WTC11 (cell line): ENCODE measurements around the gene NTMT2. TPM values are rescaled to one million over a fixed set of nuclear protein-coding genes. Genes with fewer than 3 reads are reported as not detected.

Source experiments
- ATAC-seq: fragments of 200-7000 bp; cut with Tn5 transposase; 2 replicates; pipeline ENCODE4 v1.10.0; 2021; ENCODE audit warnings: mild to moderate bottlenecking, moderate library complexity
- CTCF ChIA-PET: fragments of 300-600 bp; sonication (Branson Sonifier 250); formaldehyde crosslinking; loops from one replicate; lab custom pipeline; 2021; ENCODE audit warnings: antibody characterized with exemption; lab: Charles Lee
- POLR2A ChIA-PET: fragments of 350-600 bp; sonication (Branson Sonifier 250); formaldehyde crosslinking; loops from one replicate; lab custom pipeline; 2021; ENCODE audit warnings: antibody characterized with exemption; lab: Charles Lee
- DNase-seq: peaks from one replicate; pipeline ENCODE4 v3.0.0; 2021; ENCODE audit warnings: low spot score
- H3K27ac Mint-ChIP-seq: 2 replicates; pipeline ENCODE4 v1.8.0; 2021; ENCODE audit warnings: mixed read lengths
- H3K27me3 Mint-ChIP-seq: 2 replicates; pipeline ENCODE4 v1.8.0; 2021; ENCODE audit warnings: low read depth, mild to moderate bottlenecking, moderate library complexity, mixed read lengths
- H3K36me3 Mint-ChIP-seq: 2 replicates; pipeline ENCODE4 v1.8.0; 2021; ENCODE audit warnings: mixed read lengths
- H3K4me1 Mint-ChIP-seq: 2 replicates; pipeline ENCODE4 v1.8.0; 2022; ENCODE audit warnings: mixed read lengths
- H3K4me3 Mint-ChIP-seq: 2 replicates; pipeline ENCODE4 v1.8.0; 2021; ENCODE audit warnings: mild to moderate bottlenecking, moderate library complexity, mixed read lengths
- H3K9me3 Mint-ChIP-seq: 2 replicates; pipeline ENCODE4 v1.8.0; 2021; ENCODE audit warnings: mixed read lengths
- ATF2 ChIP-seq: sonication (generic); formaldehyde crosslinking; IDR thresholded peaks from 2 replicates; pipeline ENCODE4 v1.8.1; 2022; ENCODE audit warnings: low read depth, missing genetic modification reagents, borderline replicate concordance
- ATF6 ChIP-seq: sonication (generic); formaldehyde crosslinking; IDR thresholded peaks from 2 replicates; pipeline ENCODE4 v1.8.1; 2023; ENCODE audit warnings: mild to moderate bottlenecking, missing genetic modification reagents
- CDX4 ChIP-seq: fragments of 250-450 bp; sonication (Bioruptor Pico); IDR thresholded peaks from 2 replicates; pipeline ENCODE4 v1.9.0; 2021; ENCODE audit warnings: moderate library complexity, mild to moderate bottlenecking, inconsistent platforms, borderline replicate concordance
- CREB1 ChIP-seq: sonication (generic); formaldehyde crosslinking; IDR thresholded peaks from 2 replicates; pipeline ENCODE4 v1.8.0; 2023; ENCODE audit warnings: mild to moderate bottlenecking, missing genetic modification reagents
- E2F4 ChIP-seq: sonication (generic); formaldehyde crosslinking; IDR thresholded peaks from 2 replicates; pipeline ENCODE4 v1.8.1; 2022; ENCODE audit warnings: low read depth, mild to moderate bottlenecking, moderate library complexity, missing genetic modification reagents, borderline replicate concordance
- ELF4 ChIP-seq: sonication (generic); formaldehyde crosslinking; IDR thresholded peaks from 2 replicates; pipeline ENCODE4 v1.8.1; 2022; ENCODE audit warnings: low read depth, mild to moderate bottlenecking, moderate library complexity, missing genetic modification reagents
- FOXK1 ChIP-seq: sonication (generic); formaldehyde crosslinking; IDR thresholded peaks from 2 replicates; pipeline ENCODE4 v1.8.0; 2022; ENCODE audit warnings: mild to moderate bottlenecking, moderate library complexity, missing genetic modification reagents
- JAZF1 ChIP-seq: fragments of 250-450 bp; sonication (Bioruptor Pico); IDR thresholded peaks from 2 replicates; pipeline ENCODE4 v1.9.0; 2021; ENCODE audit warnings: moderate library complexity, mild to moderate bottlenecking, inconsistent platforms
- JUN ChIP-seq: sonication (generic); formaldehyde crosslinking; IDR thresholded peaks from 2 replicates; pipeline ENCODE4 v1.8.0; 2023; ENCODE audit warnings: mild to moderate bottlenecking, missing genetic modification reagents
- MAX ChIP-seq: sonication (generic); formaldehyde crosslinking; IDR thresholded peaks from 2 replicates; pipeline ENCODE4 v1.8.0; 2022; ENCODE audit warnings: mild to moderate bottlenecking, missing genetic modification reagents
- NR1H2 ChIP-seq: sonication (generic); formaldehyde crosslinking; IDR thresholded peaks from 2 replicates; pipeline ENCODE4 v1.9.0; 2021; ENCODE audit warnings: mild to moderate bottlenecking, moderate library complexity, missing genetic modification reagents
- RORB ChIP-seq: fragments of 250-450 bp; sonication (Bioruptor Pico); IDR thresholded peaks from 2 replicates; pipeline ENCODE4 v1.9.0; 2021; ENCODE audit warnings: mild to moderate bottlenecking
- SMAD3 ChIP-seq: sonication (generic); formaldehyde crosslinking; IDR thresholded peaks from 2 replicates; pipeline ENCODE4 v1.8.0; 2022; ENCODE audit warnings: missing genetic modification reagents, mild to moderate bottlenecking, borderline replicate concordance
- SP1 ChIP-seq: sonication (generic); formaldehyde crosslinking; conservative IDR thresholded peaks from 2 replicates; pipeline ENCODE4 v1.8.1; 2022; ENCODE audit warnings: missing genetic modification reagents
- TCF7 ChIP-seq: sonication (generic); formaldehyde crosslinking; IDR thresholded peaks from 2 replicates; pipeline ENCODE4 v1.8.0; 2022; ENCODE audit warnings: mild to moderate bottlenecking, low read depth, missing genetic modification reagents, moderate library complexity
- TEAD4 ChIP-seq: sonication (generic); formaldehyde crosslinking; IDR thresholded peaks from 2 replicates; pipeline ENCODE4 v1.8.0; 2022; ENCODE audit warnings: mild to moderate bottlenecking, missing genetic modification reagents
- ZNF121 ChIP-seq: sonication (generic); formaldehyde crosslinking; IDR thresholded peaks from 2 replicates; pipeline ENCODE4 v1.8.0; 2023; ENCODE audit warnings: missing genetic modification reagents
- ZNF232 ChIP-seq: sonication (generic); formaldehyde crosslinking; IDR thresholded peaks from 2 replicates; pipeline ENCODE4 v1.8.0; 2022; ENCODE audit warnings: mild to moderate bottlenecking, missing genetic modification reagents
- ZNF416 ChIP-seq: fragments of 250-450 bp; sonication (Bioruptor Pico); IDR thresholded peaks from 2 replicates; pipeline ENCODE4 v1.9.0; 2021; ENCODE audit warnings: mild to moderate bottlenecking, inconsistent platforms
- ZNF423 ChIP-seq: fragments of 250-450 bp; sonication (Bioruptor Pico); IDR thresholded peaks from 2 replicates; pipeline ENCODE4 v2.1.2; 2022; ENCODE audit warnings: mild to moderate bottlenecking, moderate library complexity
- total RNA-seq: library from RNA; stranded (reverse); gene quantifications from 3 replicates; pipeline ENCODE4 v1.2.3, GENCODE V29; 2021
- TF ChIP-seq, protein P1 (sequence below): fragments of 250-450 bp; sonication (Bioruptor Pico); IDR thresholded peaks from 2 replicates; pipeline ENCODE4 v1.9.0; 2021; ENCODE audit warnings: mild to moderate bottlenecking
- TF ChIP-seq, protein P2 (sequence below): sonication (generic); formaldehyde crosslinking; IDR thresholded peaks from 2 replicates; pipeline ENCODE4 v1.8.1; 2023; ENCODE audit warnings: mild to moderate bottlenecking, moderate library complexity, missing genetic modification reagents

The NTMT2 gene
- total RNA-seq, 1 experiment from 2014 or later: 0.24 TPM

- H3K27me3 Mint-ChIP-seq: peaks cover 64% of the 10 kb centered on the region
- CTCF ChIA-PET: interaction anchor here (1.5 kb wide), 1 partner anchor 70 kb away, joined by 5 read pairs; the partner anchor contains the start of gene KIFAP3
- H3K36me3 Mint-ChIP-seq: peaks cover 8% of the 10 kb centered on the region; the same call in 1 of the 2 replicates
- peaks cover 30% of the 10 kb centered on the region for H3K4me1 Mint-ChIP-seq
- no peak overlapping the region for H3K27ac Mint-ChIP-seq
- H3K9me3 Mint-ChIP-seq: peaks cover 9% of the 10 kb centered on the region
- 0 out of 2 replicates have a peak overlapping the region, but pooled peaks have one; percentile 18 for H3K4me3 Mint-ChIP-seq
- ATAC-seq: no peak
- DNase-seq: no peak
- TF ChIP-seq, protein P1, sequence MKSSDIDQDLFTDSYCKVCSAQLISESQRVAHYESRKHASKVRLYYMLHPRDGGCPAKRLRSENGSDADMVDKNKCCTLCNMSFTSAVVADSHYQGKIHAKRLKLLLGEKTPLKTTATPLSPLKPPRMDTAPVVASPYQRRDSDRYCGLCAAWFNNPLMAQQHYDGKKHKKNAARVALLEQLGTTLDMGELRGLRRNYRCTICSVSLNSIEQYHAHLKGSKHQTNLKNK (CRISPR knock-in tag): no peak
- no peak for TF ChIP-seq MAX
- no peak for TF ChIP-seq RORB (CRISPR knock-in tag)
- no peak for TF ChIP-seq JAZF1 (CRISPR knock-in tag)
- TF ChIP-seq, protein P2, sequence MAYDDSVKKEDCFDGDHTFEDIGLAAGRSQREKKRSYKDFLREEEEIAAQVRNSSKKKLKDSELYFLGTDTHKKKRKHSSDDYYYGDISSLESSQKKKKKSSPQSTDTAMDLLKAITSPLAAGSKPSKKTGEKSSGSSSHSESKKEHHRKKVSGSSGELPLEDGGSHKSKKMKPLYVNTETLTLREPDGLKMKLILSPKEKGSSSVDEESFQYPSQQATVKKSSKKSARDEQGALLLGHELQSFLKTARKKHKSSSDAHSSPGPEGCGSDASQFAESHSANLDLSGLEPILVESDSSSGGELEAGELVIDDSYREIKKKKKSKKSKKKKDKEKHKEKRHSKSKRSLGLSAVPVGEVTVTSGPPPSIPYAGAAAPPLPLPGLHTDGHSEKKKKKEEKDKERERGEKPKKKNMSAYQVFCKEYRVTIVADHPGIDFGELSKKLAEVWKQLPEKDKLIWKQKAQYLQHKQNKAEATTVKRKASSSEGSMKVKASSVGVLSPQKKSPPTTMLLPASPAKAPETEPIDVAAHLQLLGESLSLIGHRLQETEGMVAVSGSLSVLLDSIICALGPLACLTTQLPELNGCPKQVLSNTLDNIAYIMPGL (CRISPR knock-in tag): no peak
- no peak for TF ChIP-seq E2F4 (CRISPR knock-in tag)
- no peak for TF ChIP-seq ATF2 (CRISPR knock-in tag)
- no peak for TF ChIP-seq CREB1 (CRISPR knock-in tag)
- no peak for TF ChIP-seq TEAD4
- POLR2A ChIA-PET: no interaction called here
These were observed 698 bp upstream of the NTMT2 start for GRCh38 chr1:170145061-170145460.

- ChIA-PET POLR2A (no interaction called here), CTCF (interaction anchor here (1.0 to 1.5 kb wide), 2 partner anchors 72 to 150 kb away, joined by 3 to 5 read pairs; partner anchors contain the start of gene KIFAP3)
- Mint-ChIP-seq H3K9me3 (peaks cover 9% of the 10 kb centered on the region), H3K4me3 (no peak overlapping the region), H3K27me3 (peaks cover 64% of the 10 kb centered on the region), H3K4me1 (peaks cover 28% of the 10 kb centered on the region), H3K36me3 (peaks cover 8% of the 10 kb centered on the region; the same call in 1 of the 2 replicates), H3K27ac (no peak overlapping the region)
- TF ChIP-seq CDX4: no peak
- no peak for TF ChIP-seq TCF7 (CRISPR knock-in tag)
- no peak for TF ChIP-seq SP1 (CRISPR knock-in tag)
- TF ChIP-seq, protein P2 (CRISPR knock-in tag): no peak
- TF ChIP-seq CREB1 (CRISPR knock-in tag): no peak
- TF ChIP-seq ZNF423 (CRISPR knock-in tag): no peak
- TF ChIP-seq ZNF121 (CRISPR knock-in tag): no peak
- no peak for TF ChIP-seq ZNF232
- TF ChIP-seq FOXK1: no peak
- TF ChIP-seq ELF4 (CRISPR knock-in tag): no peak
- TF ChIP-seq NR1H2 (CRISPR knock-in tag): no peak
- TF ChIP-seq RORB (CRISPR knock-in tag): no peak
- no peak for TF ChIP-seq ATF6
- no peak for TF ChIP-seq SMAD3
- TF ChIP-seq JUN (CRISPR knock-in tag): no peak
- no peak for TF ChIP-seq ZNF416
- DNase-seq (no peak), ATAC-seq (no peak)
These were observed 1.0 kb downstream of the NTMT2 start for GRCh38 chr1:170146720-170147263.
